Neural cell (in vitro differentiated cells): ENCODE data around the gene CDC40. TPM values are rescaled to one million over a fixed set of nuclear protein-coding genes. Genes with fewer than 3 reads are reported as not detected.

Experiments used
- H2AFZ ChIP-seq: fragments of 200-600, 300-800 bp; sonication (generic), shearing (Covaris generic); 2 replicates; pipeline ENCODE4 v1.6.0; 2014; ENCODE audit warnings: low read depth, mild to moderate bottlenecking, antibody characterized with exemption, low read length, moderate library complexity
- H3F3A ChIP-seq: fragments of 200-600 bp; shearing (Covaris generic); 2 replicates; pipeline ENCODE4 v1.6.1; 2016; ENCODE audit warnings: mild to moderate bottlenecking, moderate library complexity, mixed read lengths, antibody characterized with exemption, low read length; ENCODE audit not compliant: insufficient read depth, poor library complexity, severe bottlenecking
- H3K27ac ChIP-seq: fragments of 200-600, 300-800 bp; sonication (generic), shearing (Covaris generic); 2 replicates; pipeline ENCODE4 v1.5.1; 2014; ENCODE audit warnings: mild to moderate bottlenecking, low read length, moderate library complexity
- H3K27me3 ChIP-seq: fragments of 300-800, 200-600 bp; sonication (generic), shearing (Covaris generic); 2 replicates; pipeline ENCODE4 v1.6.0; 2014; ENCODE audit warnings: mild to moderate bottlenecking, low read depth, low read length, moderate library complexity; ENCODE audit not compliant: insufficient read depth
- H3K36me3 ChIP-seq: fragments of 300-800, 200-600 bp; sonication (generic), shearing (Covaris generic); 2 replicates; pipeline ENCODE4 v1.5.1; 2014; ENCODE audit warnings: mild to moderate bottlenecking, antibody characterized with exemption, low read length, moderate library complexity; ENCODE audit not compliant: insufficient read depth
- H3K4me2 ChIP-seq: fragments of 300-800, 200-600 bp; sonication (generic), shearing (Covaris generic); 2 replicates; pipeline ENCODE4 v1.6.0; 2014; ENCODE audit warnings: mild to moderate bottlenecking, low read length
- H3K4me3 ChIP-seq: fragments of 300-800, 200-600 bp; sonication (generic), shearing (Covaris generic); 2 replicates; pipeline ENCODE4 v1.5.1; 2014; ENCODE audit warnings: mild to moderate bottlenecking, low read length, moderate library complexity
- H3K79me2 ChIP-seq: fragments of 200-600 bp; shearing (Covaris generic); replicated peaks from 2 replicates; pipeline ENCODE4 v1.6.0; 2014; ENCODE audit warnings: mild to moderate bottlenecking, low read length, moderate library complexity; ENCODE audit not compliant: insufficient read depth
- H3K9ac ChIP-seq: fragments of 300-800, 200-600 bp; sonication (generic), shearing (Covaris generic); 2 replicates; pipeline ENCODE4 v1.6.1; 2016; ENCODE audit warnings: mild to moderate bottlenecking, low read length, mixed read lengths
- H3K9me2 ChIP-seq: fragments of 200-600 bp; shearing (Covaris generic); 2 replicates; pipeline ENCODE4 v1.6.1; 2016; ENCODE audit warnings: mild to moderate bottlenecking, low read length, mixed read lengths; ENCODE audit not compliant: insufficient read depth
- H3K9me3 ChIP-seq: fragments of 200-600, 300-800 bp; sonication (generic), shearing (Covaris generic); 2 replicates; pipeline ENCODE4 v1.6.1; 2016; ENCODE audit warnings: mild to moderate bottlenecking, mixed run types, low read length, moderate library complexity, mixed read lengths
- H4K20me1 ChIP-seq: fragments of 200-600 bp; shearing (Covaris generic); 2 replicates; pipeline ENCODE4 v1.6.1; 2016; ENCODE audit warnings: mild to moderate bottlenecking, mixed run types; ENCODE audit not compliant: insufficient read depth
- CTCF ChIP-seq: fragments of 450-650 bp; IDR thresholded peaks from 2 replicates; pipeline ENCODE4 v1.5.1; 2014; ENCODE audit warnings: antibody characterized with exemption, mild to moderate bottlenecking, moderate library complexity; ENCODE audit not compliant: poor library complexity, severe bottlenecking
- EP300 ChIP-seq: fragments of 450-650 bp; conservative IDR thresholded peaks from 2 replicates; pipeline ENCODE4 v1.6.1; 2014; ENCODE audit warnings: antibody characterized with exemption, mild to moderate bottlenecking, moderate library complexity; ENCODE audit not compliant: poor library complexity, severe bottlenecking
- EZH2 ChIP-seq: fragments of 200-600, 300-800 bp; shearing (Covaris generic), sonication (generic); IDR thresholded peaks from 2 replicates; pipeline ENCODE4 v1.6.1; 2014; ENCODE audit warnings: antibody characterized with exemption, low read length, borderline replicate concordance, mild to moderate bottlenecking; ENCODE audit not compliant: insufficient read depth, poor library complexity, severe bottlenecking
- MXI1 ChIP-seq: fragments of 450-650 bp; conservative IDR thresholded peaks from 2 replicates; pipeline ENCODE4 v1.6.1; 2014; ENCODE audit warnings: antibody characterized with exemption, mild to moderate bottlenecking; ENCODE audit not compliant: poor library complexity, severe bottlenecking
- POLR2AphosphoS5 ChIP-seq: IDR thresholded peaks from 2 replicates; pipeline ENCODE4 v1.6.1; 2012
- RAD21 ChIP-seq: fragments of 450-650 bp; conservative IDR thresholded peaks from 2 replicates; pipeline ENCODE4 v1.6.1; 2014; ENCODE audit warnings: antibody characterized with exemption, mild to moderate bottlenecking, moderate library complexity
- REST ChIP-seq: IDR thresholded peaks from 2 replicates; pipeline ENCODE4 v1.6.1; 2012; ENCODE audit warnings: borderline replicate concordance
- SMC3 ChIP-seq: fragments of 450-650 bp; conservative IDR thresholded peaks from 2 replicates; pipeline ENCODE4 v1.6.1; 2014; ENCODE audit warnings: antibody characterized with exemption, mild to moderate bottlenecking, moderate library complexity; ENCODE audit not compliant: poor library complexity
- TAF1 ChIP-seq: IDR thresholded peaks from 2 replicates; pipeline ENCODE4 v1.6.1; 2012; ENCODE audit warnings: low read depth
- polyA plus RNA-seq: library from polyadenylated mRNA; depleted of rRNA; stranded (reverse); fragments of >200 nt; gene quantifications from 2 replicates; pipeline ENCODE4 v1.2.3, GENCODE V29; 2014

The CDC40 gene
- polyA plus RNA-seq, 1 donor from 2014 or later = 22.9 TPM

DNA sequence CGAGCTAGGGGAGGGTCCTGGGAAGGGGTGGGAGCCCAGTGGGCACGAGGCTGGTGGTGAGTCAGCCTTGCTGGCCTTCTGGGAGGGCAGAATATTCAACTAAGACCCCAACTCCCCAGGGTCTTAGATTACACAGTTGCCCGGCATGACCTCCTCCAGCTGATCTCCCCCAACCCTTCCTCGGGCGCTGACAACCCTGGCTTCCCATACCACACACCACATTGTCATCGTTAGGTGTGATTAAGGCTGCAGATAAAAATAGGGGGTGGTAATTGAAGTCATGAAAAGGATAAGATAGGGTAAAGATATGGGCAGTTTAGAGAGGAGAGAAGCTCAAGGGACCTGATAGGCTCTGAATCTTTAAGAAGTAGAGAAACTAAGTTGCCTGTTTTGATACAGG lies 10.5 kb downstream of the CDC40 start:
- Histone ChIP-seq H3K27me3 (no peaks in the 10 kb centered on the region), H3K4me3 (no peak overlapping the region), H3K4me2 (no peak overlapping the region), H3K9ac (no peak overlapping the region), H3K9me3 (no peaks in the 10 kb centered on the region), H4K20me1 (no peaks in the 10 kb centered on the region), H2AFZ (no peak overlapping the region), H3K9me2 (no peaks in the 10 kb centered on the region), H3F3A (no peaks in the 10 kb centered on the region), H3K79me2 (peaks cover 39% of the 10 kb centered on the region), H3K36me3 (no peaks in the 10 kb centered on the region), H3K27ac (no peak overlapping the region)
- no peak for TF ChIP-seq EP300
- TF ChIP-seq POLR2AphosphoS5 = no peak
- TF ChIP-seq SMC3 = no peak
- no peak for TF ChIP-seq RAD21
- TF ChIP-seq TAF1 = no peak
- TF ChIP-seq CTCF = no peak
- TF ChIP-seq EZH2 = no peak
- no peak for TF ChIP-seq MXI1

- H3K4me2 ChIP-seq = no peak overlapping the region
- no peak overlapping the region for H3K9ac ChIP-seq
- no peaks in the 10 kb centered on the region for H3K27me3 ChIP-seq
- H3K9me3 ChIP-seq = no peaks in the 10 kb centered on the region
- H4K20me1 ChIP-seq = no peaks in the 10 kb centered on the region
- H3K9me2 ChIP-seq = no peaks in the 10 kb centered on the region
- H3K79me2 ChIP-seq = peaks cover 39% of the 10 kb centered on the region
- H3K27ac ChIP-seq = no peak overlapping the region
- H3K4me3 ChIP-seq = no peak overlapping the region
- no peaks in the 10 kb centered on the region for H3F3A ChIP-seq
- no peak overlapping the region for H2AFZ ChIP-seq
- no peak for TF ChIP-seq MXI1
- no peak for TF ChIP-seq POLR2AphosphoS5
- TF ChIP-seq RAD21 = no peak
- TF ChIP-seq EZH2 = no peak
- TF ChIP-seq REST = no peak
- H3K36me3 ChIP-seq = no peaks in the 10 kb centered on the region
Measured at GRCh38 chr6:110191477-110191876, 11.2 kb downstream of the CDC40 start.

- Histone ChIP-seq H2AFZ (no peak overlapping the region), H4K20me1 (no peaks in the 10 kb centered on the region), H3K27me3 (no peaks in the 10 kb centered on the region), H3K9ac (no peak overlapping the region), H3K4me3 (no peak overlapping the region), H3F3A (no peaks in the 10 kb centered on the region), H3K9me3 (no peaks in the 10 kb centered on the region), H3K36me3 (no peaks in the 10 kb centered on the region), H3K9me2 (no peaks in the 10 kb centered on the region), H3K4me2 (no peak overlapping the region), H3K79me2 (peaks cover 18% of the 10 kb centered on the region), H3K27ac (no peak overlapping the region)
- TF ChIP-seq RAD21 (no peak), TAF1 (no peak), MXI1 (no peak), EP300 (no peak), REST (no peak), SMC3 (no peak), CTCF (no peak), EZH2 (no peak), POLR2AphosphoS5 (no peak)
Measured at GRCh38 chr6:110195639-110196038, 15.4 kb downstream of the CDC40 start.
